Hematopoietic multipotent progenitor cell treated with erythropoietin and hydrocortisone succinate and interleukin-3 and kit ligand, for 4 days (in vitro differentiated cells): ENCODE data around the gene ACTL8.
A peak's percentile ranks its signal among the peaks of the same experiment; 100 is the strongest.

Experiments
- DNase-seq: peaks from one replicate; pipeline ENCODE4 v3.0.0-alpha.2; 2015

The ACTL8 gene

GRCh38 chr1:17755120-17755519 lies at the start of gene ACTL8:
Gene ACTL8 (plus strand): TSS chr1:17755333. CDS start chr1:17823009, 67,676 bp downstream.
- peak; percentile 27 for DNase-seq

- no peak for DNase-seq
Measured at GRCh38 chr1:17706445-17706844, 48.7 kb upstream of the ACTL8 start.

GRCh38 chr1:17709981-17710380 lies 45.2 kb upstream of the ACTL8 start:
- DNase-seq = no peak

- DNase-seq = no peak
Measured at GRCh38 chr1:17710889-17711576, 44.1 kb upstream of the ACTL8 start.

GRCh38 chr1:17711577-17711910 lies 43.6 kb upstream of the ACTL8 start:
- DNase-seq = no peak

GRCh38 chr1:17711941-17712340 lies 43.2 kb upstream of the ACTL8 start:
- DNase-seq = no peak

GRCh38 chr1:17713993-17714392 lies 41.1 kb upstream of the ACTL8 start:
- DNase-seq = no peak

- no peak for DNase-seq
Measured at GRCh38 chr1:17717594-17718535, 37.3 kb upstream of the ACTL8 start.

GRCh38 chr1:17719874-17720273 lies 35.3 kb upstream of the ACTL8 start:
- no peak for DNase-seq

GRCh38 chr1:17721444-17721843 lies 33.7 kb upstream of the ACTL8 start:
- DNase-seq = no peak

GRCh38 chr1:17723684-17724083 lies 31.4 kb upstream of the ACTL8 start:
- DNase-seq = no peak

- DNase-seq = no peak
Measured at GRCh38 chr1:17724150-17724549, 31.0 kb upstream of the ACTL8 start.

GRCh38 chr1:17725084-17725719 lies 29.9 kb upstream of the ACTL8 start:
- no peak for DNase-seq

GRCh38 chr1:17725811-17726582 lies 29.1 kb upstream of the ACTL8 start:
- no peak for DNase-seq

GRCh38 chr1:17728123-17728712 lies 26.9 kb upstream of the ACTL8 start:
- DNase-seq = no peak

- DNase-seq = no peak
Measured at GRCh38 chr1:17729248-17729647, 25.9 kb upstream of the ACTL8 start.

GRCh38 chr1:17729909-17730308 lies 25.2 kb upstream of the ACTL8 start:
- DNase-seq = no peak

GRCh38 chr1:17731460-17731859 lies 23.7 kb upstream of the ACTL8 start:
- DNase-seq = no peak

GRCh38 chr1:17732475-17732874 lies 22.7 kb upstream of the ACTL8 start:
- no peak for DNase-seq

GRCh38 chr1:17733661-17734060 lies 21.5 kb upstream of the ACTL8 start:
- no peak for DNase-seq

- no peak for DNase-seq
Measured at GRCh38 chr1:17734609-17735008, 20.5 kb upstream of the ACTL8 start.

- no peak for DNase-seq
Measured at GRCh38 chr1:17735348-17735747, 19.8 kb upstream of the ACTL8 start.

GRCh38 chr1:17735793-17736192 lies 19.3 kb upstream of the ACTL8 start:
- no peak for DNase-seq
